ENCODE measurements around the gene PPP6R3. TPM values are rescaled to one million over a fixed set of nuclear protein-coding genes. Genes with fewer than 3 reads are reported as not detected.

The PPP6R3 gene
- total and polyA plus RNA-seq, 2 donors (not counting 3 experiments of a cell fraction or from before 2014, with no cell fraction given): 31.7 to 98.8 TPM

- H3K27me3 ChIP-seq (ENCODE audit: control insufficient read depth in 2 of 2, insufficient read depth in 2 of 2, low read length in 2 of 2): no peaks in the 10 kb centered on the region
- H4K20me1 ChIP-seq (replicated peaks; ENCODE audit: control insufficient read depth, extremely low read depth, insufficient read depth, low read length): no peaks in the 10 kb centered on the region
- peaks cover 35 to 38% of the 10 kb centered on the region in 2 experiments for H3K36me3 ChIP-seq (ENCODE audit: control insufficient read depth in 2 of 2, extremely low read depth in 1 of 2, insufficient read depth in 2 of 2, low read length in 2 of 2)
- FAIRE-seq (no peak), DNase-seq (ENCODE audit: low read depth, low spot score) (no peak)
- dilution Hi-C loops (cut with MboI; ENCODE audit: extremely low pct_ligation_motif_present, low sequenced_read_pairs) (no loop called here), intact Hi-C loops (cut with micrococcal nuclease) (no loop called here)
- no TSS peak for BruUV-seq (replicated peaks)
- TF ChIP-seq CTCF (IDR thresholded peaks at IDR 0.05; ENCODE audit: extremely low read depth in 1 of 2, insufficient read depth in 1 of 2, low read depth in 1 of 2, low read length in 2 of 2): no peak
- TF ChIP-seq MYC (IDR thresholded peaks at IDR 0.05; ENCODE audit: low read depth, low read length): no peak
- TF ChIP-seq EZH2 (IDR thresholded peaks at IDR 0.05; ENCODE audit: borderline replicate concordance, low read depth, low read length, severe bottlenecking): no peak
- TF ChIP-seq POLR2AphosphoS5 (IDR thresholded peaks at IDR 0.05; ENCODE audit: insufficient read depth, low read depth, low read length): no peak
- TF ChIP-seq POLR2A (IDR thresholded peaks at IDR 0.05; ENCODE audit: low read depth, low read length): no peak
- no peak overlapping the region for H3K4me2 ChIP-seq (ENCODE audit: insufficient read depth, low read length)
- no peak overlapping the region for H3K9ac ChIP-seq (replicated peaks; ENCODE audit: extremely low read depth, insufficient read depth, low read length)
- H3K79me2 ChIP-seq (ENCODE audit: control insufficient read depth, insufficient read depth, low read length): peaks cover 3% of the 10 kb centered on the region
- POLR2A ChIA-PET: no interaction called here
- CTCF ChIA-PET: no interaction called here
- H3K27ac ChIP-seq (ENCODE audit: insufficient read depth, low read depth, low read length): no peak overlapping the region
- H3K9me3 ChIP-seq (replicated peaks; ENCODE audit: control insufficient read depth, insufficient read depth, low read length): no peaks in the 10 kb centered on the region
- H2AFZ ChIP-seq (ENCODE audit: low read depth, low read length): no peak overlapping the region
- no peaks in the 10 kb centered on the region for H3K9me1 ChIP-seq (replicated peaks; ENCODE audit: control insufficient read depth, extremely low read depth, insufficient read depth, low read length)
- H3K4me3 ChIP-seq (replicated peaks in 1 of 3; ENCODE audit: insufficient read depth in 1 of 3, low read depth in 1 of 3, low read length in 3 of 3): no peak overlapping the region
- H3K4me1 ChIP-seq (ENCODE audit: control insufficient read depth, extremely low read depth, insufficient read depth, low read length): no peaks in the 10 kb centered on the region
Measured at GRCh38 chr11:68594123-68594522, 133.6 kb downstream of the PPP6R3 start.

- ChIA-PET CTCF (interaction anchor here (1.3 kb wide), 2 partner anchors 12 to 130 kb away, joined by 3 to 4 read pairs; no protein-coding TSS in a partner anchor), POLR2A (no interaction called here)
- dilution Hi-C loops (cut with MboI; ENCODE audit: extremely low pct_ligation_motif_present, low sequenced_read_pairs) (no loop called here), intact Hi-C loops (cut with micrococcal nuclease) (no loop called here)
- no peaks in the 10 kb centered on the region for H3K9me1 ChIP-seq (replicated peaks; ENCODE audit: control insufficient read depth, extremely low read depth, insufficient read depth, low read length)
- H3K9me3 ChIP-seq (replicated peaks; ENCODE audit: control insufficient read depth, insufficient read depth, low read length): no peaks in the 10 kb centered on the region
- H3K4me3 ChIP-seq (replicated peaks in 1 of 3; ENCODE audit: insufficient read depth in 1 of 3, low read depth in 1 of 3, low read length in 3 of 3): no peak overlapping the region
- BruUV-seq (replicated peaks): no TSS peak
- H3K9ac ChIP-seq (replicated peaks; ENCODE audit: extremely low read depth, insufficient read depth, low read length): no peak overlapping the region
- TF ChIP-seq POLR2A (IDR thresholded peaks at IDR 0.05; ENCODE audit: low read depth, low read length) (no peak), MAX (IDR thresholded peaks at IDR 0.05; ENCODE audit: insufficient read depth, insufficient read length) (no peak), JUN (IDR thresholded peaks at IDR 0.05; ENCODE audit: borderline replicate concordance, insufficient read depth, insufficient read length, low read depth) (no peak), GATA2 (IDR thresholded peaks at IDR 0.05; ENCODE audit: insufficient read depth, insufficient read length, low read depth, low read length) (no peak), EZH2 (IDR thresholded peaks at IDR 0.05; ENCODE audit: borderline replicate concordance, low read depth, low read length, severe bottlenecking) (no peak), POLR2AphosphoS5 (IDR thresholded peaks at IDR 0.05; ENCODE audit: insufficient read depth, low read depth, low read length) (no peak), FOS (IDR thresholded peaks at IDR 0.05; ENCODE audit: borderline replicate concordance, insufficient read depth, low read length) (no peak), CTCF (IDR thresholded peaks at IDR 0.05; ENCODE audit: extremely low read depth in 1 of 2, insufficient read depth in 1 of 2, low read depth in 1 of 2, low read length in 2 of 2) (no peak), MYC (IDR thresholded peaks at IDR 0.05; ENCODE audit: low read depth, low read length) (no peak)
- no peak overlapping the region for H3K4me2 ChIP-seq (ENCODE audit: insufficient read depth, low read length)
- H3K27me3 ChIP-seq (ENCODE audit: control insufficient read depth in 2 of 2, insufficient read depth in 2 of 2, low read length in 2 of 2): no peaks in the 10 kb centered on the region
- no peak overlapping the region for H3K27ac ChIP-seq (ENCODE audit: insufficient read depth, low read depth, low read length)
- peak; percentile 31 for DNase-seq (ENCODE audit: low read depth, low spot score)
- no peaks in the 10 kb centered on the region for H3K4me1 ChIP-seq (ENCODE audit: control insufficient read depth, extremely low read depth, insufficient read depth, low read length)
- H2AFZ ChIP-seq (ENCODE audit: low read depth, low read length): no peak overlapping the region
- no peaks in the 10 kb centered on the region for H4K20me1 ChIP-seq (replicated peaks; ENCODE audit: control insufficient read depth, extremely low read depth, insufficient read depth, low read length)
- peaks cover 27 to 36% of the 10 kb centered on the region in 2 experiments for H3K36me3 ChIP-seq (ENCODE audit: control insufficient read depth in 2 of 2, extremely low read depth in 1 of 2, insufficient read depth in 2 of 2, low read length in 2 of 2)
- FAIRE-seq: no peak
- no peaks in the 10 kb centered on the region for H3K79me2 ChIP-seq (ENCODE audit: control insufficient read depth, insufficient read depth, low read length)
Measured at GRCh38 chr11:68596231-68596630, 135.7 kb downstream of the PPP6R3 start.

Data from endothelial cell of umbilical vein (primary cell).